Endothelial cell of umbilical vein (primary cell): Measurements from ENCODE around the gene ASB14. TPM values are rescaled to one million over a fixed set of nuclear protein-coding genes. Genes with fewer than 3 reads are reported as not detected.
"Not testable (repeated sequence)": the region's sequence is repeated elsewhere in the genome, so short reads cannot be mapped to it uniquely, and the experiment has no call there.

Experiments used
- BruUV-seq: library from RNA; stranded (reverse); fragments of 400-500 nt; replicated peaks from 2 replicates; lab custom pipeline; 2021; lab: Mats Ljungman, UMichigan
- CTCF ChIA-PET: fragments of 300-600, 350-600 bp; sonication (Branson Sonifier 250); formaldehyde crosslinking; loops from one replicate; lab custom pipeline; 2021; ENCODE audit warnings: antibody characterized with exemption, inconsistent platforms; lab: Charles Lee
- POLR2A ChIA-PET: fragments of 300-600, 350-600 bp; sonication (Branson Sonifier 250); formaldehyde crosslinking; loops from one replicate; lab custom pipeline; 2021; ENCODE audit warnings: antibody characterized with exemption, inconsistent platforms; lab: Charles Lee
- DNase-seq: peaks from one replicate; pipeline ENCODE4 v3.0.0-alpha.2; 2011; ENCODE audit warnings: low read depth, low spot score
- FAIRE-seq: peaks from 2 replicates; lab custom pipeline; 2011; peaks lifted over from hg19 to GRCh38; lab: Jason Lieb, UNC
- H2AFZ ChIP-seq: 2 replicates; pipeline ENCODE4 v1.6.0; 2012; ENCODE audit warnings: low read depth, low read length, control low read depth, inconsistent platforms
- H3K27ac ChIP-seq: 2 replicates; pipeline ENCODE4 v1.5.1; 2011; ENCODE audit warnings: low read depth, mild to moderate bottlenecking, control low read depth, low read length, moderate library complexity; ENCODE audit not compliant: insufficient read depth
- H3K27me3 ChIP-seq, 2 experiments: 2 replicates each; pipeline versions ENCODE4 v1.6.0 to v1.6.1; 2011; ENCODE audit warnings: low read length in 2 of 2, mixed read lengths in 1 of 2; ENCODE audit not compliant: control insufficient read depth in 2 of 2, insufficient read depth in 2 of 2
- H3K36me3 ChIP-seq, 2 experiments: 2 replicates in 1 of 2; 3 replicates in 1 of 2; pipeline ENCODE4 v1.5.1; 2011; ENCODE audit warnings: low read length in 2 of 2, mild to moderate bottlenecking in 1 of 2, moderate library complexity in 1 of 2; ENCODE audit not compliant: control insufficient read depth in 2 of 2, insufficient read depth in 2 of 2; ENCODE audit errors: extremely low read depth in 1 of 2
- H3K4me1 ChIP-seq: 3 replicates; pipeline ENCODE4 v1.5.1; 2011; ENCODE audit warnings: mild to moderate bottlenecking, low read length; ENCODE audit not compliant: control insufficient read depth, insufficient read depth; ENCODE audit errors: extremely low read depth
- H3K4me2 ChIP-seq: 2 replicates; pipeline ENCODE4 v1.6.1; 2011; ENCODE audit warnings: low read length, control low read depth, mixed read lengths; ENCODE audit not compliant: insufficient read depth
- H3K4me3 ChIP-seq, 3 experiments: fragments of 200-600 bp in 1 of 3; sonication (generic), shearing (Covaris generic) in 1 of 3; replicated peaks in 1 of 3; 2 replicates each; pipeline ENCODE4 v1.5.1; 2011 to 2016; ENCODE audit warnings: control low read depth in 3 of 3, low read length in 3 of 3, mild to moderate bottlenecking in 2 of 3, inconsistent platforms in 1 of 3, low read depth in 1 of 3, moderate library complexity in 1 of 3; ENCODE audit not compliant: insufficient read depth in 1 of 3
- H3K79me2 ChIP-seq: 2 replicates; pipeline ENCODE4 v1.6.0; 2012; ENCODE audit warnings: low read length, inconsistent platforms; ENCODE audit not compliant: control insufficient read depth, insufficient read depth
- H3K9ac ChIP-seq: replicated peaks from 2 replicates; pipeline ENCODE3; 2011; ENCODE audit warnings: low read length, control low read depth; ENCODE audit not compliant: insufficient read depth; ENCODE audit errors: extremely low read depth
- H3K9me1 ChIP-seq: replicated peaks from 3 replicates; pipeline ENCODE4 v1.6.0; 2011; ENCODE audit warnings: mild to moderate bottlenecking, low read length; ENCODE audit not compliant: control insufficient read depth, insufficient read depth; ENCODE audit errors: extremely low read depth
- H3K9me3 ChIP-seq: replicated peaks from 2 replicates; pipeline ENCODE4 v1.5.1; 2012; ENCODE audit warnings: low read length, inconsistent platforms; ENCODE audit not compliant: control insufficient read depth, insufficient read depth
- H4K20me1 ChIP-seq: replicated peaks from 2 replicates; pipeline ENCODE3; 2011; ENCODE audit warnings: mild to moderate bottlenecking, low read length; ENCODE audit not compliant: control insufficient read depth, insufficient read depth; ENCODE audit errors: extremely low read depth
- EZH2 ChIP-seq: IDR thresholded peaks from 2 replicates; pipeline ENCODE4 v1.6.1; 2012; ENCODE audit warnings: borderline replicate concordance, low read depth, mild to moderate bottlenecking, moderate library complexity, low read length, inconsistent platforms; ENCODE audit not compliant: severe bottlenecking
- FOS ChIP-seq: IDR thresholded peaks from 2 replicates; pipeline ENCODE4 v1.6.1; 2011; ENCODE audit warnings: mild to moderate bottlenecking, low read length, moderate library complexity, borderline replicate concordance; ENCODE audit not compliant: insufficient read depth
- JUN ChIP-seq: IDR thresholded peaks from 2 replicates; pipeline ENCODE4 v1.6.1; 2011; ENCODE audit warnings: borderline replicate concordance, low read depth; ENCODE audit not compliant: insufficient read length, insufficient read depth
- POLR2AphosphoS5 ChIP-seq: IDR thresholded peaks from 2 replicates; pipeline ENCODE4 v1.6.1; 2012; ENCODE audit warnings: low read depth, mild to moderate bottlenecking, control low read depth, low read length, moderate library complexity; ENCODE audit not compliant: insufficient read depth
- dilution Hi-C: fragments of 300-500 bp; cut with MboI; formaldehyde crosslinking; loops from one replicate; pipeline ENCODE4 v1.15.0; 2019; ENCODE audit warnings: low sequenced_read_pairs; ENCODE audit not compliant: extremely low pct_ligation_motif_present
- intact Hi-C: fragments of 100-400 bp; cut with micrococcal nuclease; formaldehyde crosslinking; loops from one replicate; pipeline ENCODE4 v1.10.0; 2022
- polyA plus RNA-seq, 4 experiments: library from polyadenylated mRNA; depleted of rRNA in 3 of 4; stranded (reverse) in 3 of 4; unstranded in 1 of 4; fragments of >200 nt; gene quantifications; 2 replicates each; pipeline versions ENCODE4 v1.2.1 to v1.2.3, GENCODE V29; 2011 to 2012; ENCODE audit warnings: missing spikeins in 1 of 4
- total RNA-seq: library from RNA; stranded (reverse); gene quantifications from 2 replicates; pipeline ENCODE4 v1.2.3, GENCODE V29; 2021
- TF ChIP-seq, protein P1 (sequence below): IDR thresholded peaks from 2 replicates; pipeline ENCODE4 v1.6.1; 2011; ENCODE audit not compliant: insufficient read depth, insufficient read length

The ASB14 gene
- total and polyA plus RNA-seq, 2 donors (not counting 3 experiments of a cell fraction or from before 2014, with no cell fraction given), result 0.01 TPM; not detected in 1

- no TSS peak for BruUV-seq
- intact Hi-C loops (no loop called here), dilution Hi-C loops (no loop called here)
- no peak overlapping the region for H3K4me3 ChIP-seq
- H3K79me2 ChIP-seq, result no peaks in the 10 kb centered on the region
- H3K9ac ChIP-seq, result no peak overlapping the region
- H3K27me3 ChIP-seq, result peaks cover 5 to 27% of the 10 kb centered on the region in 2 experiments
- no peak overlapping the region for H3K4me2 ChIP-seq
- no peak for FAIRE-seq
- no peaks in the 10 kb centered on the region for H3K4me1 ChIP-seq
- DNase-seq, result no peak
- no peaks in the 10 kb centered on the region for H4K20me1 ChIP-seq
- H3K9me3 ChIP-seq, result no peaks in the 10 kb centered on the region
- H3K9me1 ChIP-seq, result no peaks in the 10 kb centered on the region
- H3K36me3 ChIP-seq, result no peaks in the 10 kb centered on the region
- TF ChIP-seq POLR2AphosphoS5 (no peak), EZH2 (no peak)
- H2AFZ ChIP-seq, result no peak overlapping the region
- CTCF ChIA-PET, result interaction anchor here (1.2 kb wide), 1 partner anchor 10 kb away, joined by 4 read pairs; no protein-coding TSS in a partner anchor
- H3K27ac ChIP-seq, result no peak overlapping the region
- POLR2A ChIA-PET, result no interaction called here
Observed at GRCh38 chr3:57314204-57314603, 21.7 kb upstream of the ASB14 start.

- H3K4me1 ChIP-seq, result no peaks in the 10 kb centered on the region
- POLR2A ChIA-PET, result no interaction called here
- H4K20me1 ChIP-seq, result no peaks in the 10 kb centered on the region
- no peaks in the 10 kb centered on the region for H3K36me3 ChIP-seq
- H3K9me3 ChIP-seq, result no peaks in the 10 kb centered on the region
- no peaks in the 10 kb centered on the region for H3K9me1 ChIP-seq
- dilution Hi-C loops (no loop called here), intact Hi-C loops (no loop called here)
- DNase-seq, result no peak
- BruUV-seq, result no TSS peak
- CTCF ChIA-PET, result interaction anchor here (1.4 to 1.6 kb wide), 3 partner anchors 8 to 11 kb away, joined by 3 to 6 read pairs (median 6); no protein-coding TSS in a partner anchor
- TF ChIP-seq JUN, result no peak
- no peak for TF ChIP-seq FOS
- TF ChIP-seq, protein P1, sequence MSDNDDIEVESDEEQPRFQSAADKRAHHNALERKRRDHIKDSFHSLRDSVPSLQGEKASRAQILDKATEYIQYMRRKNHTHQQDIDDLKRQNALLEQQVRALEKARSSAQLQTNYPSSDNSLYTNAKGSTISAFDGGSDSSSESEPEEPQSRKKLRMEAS, result no peak
- FAIRE-seq, result no peak
- peaks cover 3 to 6% of the 10 kb centered on the region in 2 experiments for H3K27me3 ChIP-seq
- H3K4me3 ChIP-seq, result no peak overlapping the region
- no peak overlapping the region for H3K9ac ChIP-seq
- no peak overlapping the region for H3K27ac ChIP-seq
- H3K79me2 ChIP-seq, result no peaks in the 10 kb centered on the region
- H2AFZ ChIP-seq, result no peak overlapping the region
- no peak overlapping the region for H3K4me2 ChIP-seq
Observed at GRCh38 chr3:57309769-57310360, 17.4 kb upstream of the ASB14 start.

DNA sequence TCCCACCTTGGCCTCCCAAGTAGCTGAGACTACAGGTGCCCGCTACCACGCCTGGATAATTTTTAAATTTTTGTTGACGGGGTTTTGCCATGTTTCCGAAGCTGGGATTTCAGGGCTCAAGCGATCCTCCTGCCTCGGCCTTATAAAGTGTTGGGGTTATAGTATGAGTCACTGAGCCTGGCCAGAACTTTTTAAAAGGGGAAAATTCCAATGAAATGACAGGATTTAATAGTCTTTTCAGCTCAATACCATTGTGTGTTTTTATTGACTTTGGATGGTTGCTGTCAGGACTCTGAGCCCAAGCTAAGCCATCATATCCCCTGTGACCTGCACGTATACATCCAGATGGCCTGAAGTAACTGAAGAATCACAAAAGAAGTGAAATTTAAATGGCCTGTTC, 11.0 kb upstream of the ASB14 start:
- CTCF ChIA-PET, BruUV-seq, intact Hi-C loops, dilution Hi-C loops, H3K4me1 ChIP-seq, H4K20me1 ChIP-seq, H3K4me3 ChIP-seq, POLR2A ChIA-PET, H3K27ac ChIP-seq, FAIRE-seq, H3K79me2 ChIP-seq, H3K36me3 ChIP-seq, H3K4me2 ChIP-seq, H3K9me1 ChIP-seq, H2AFZ ChIP-seq, H3K9me3 ChIP-seq, DNase-seq, H3K9ac ChIP-seq, H3K27me3 ChIP-seq: not testable (repeated sequence)
